ENCODE measurements around the gene ITIH1.

ITIH1 gene

DNA sequence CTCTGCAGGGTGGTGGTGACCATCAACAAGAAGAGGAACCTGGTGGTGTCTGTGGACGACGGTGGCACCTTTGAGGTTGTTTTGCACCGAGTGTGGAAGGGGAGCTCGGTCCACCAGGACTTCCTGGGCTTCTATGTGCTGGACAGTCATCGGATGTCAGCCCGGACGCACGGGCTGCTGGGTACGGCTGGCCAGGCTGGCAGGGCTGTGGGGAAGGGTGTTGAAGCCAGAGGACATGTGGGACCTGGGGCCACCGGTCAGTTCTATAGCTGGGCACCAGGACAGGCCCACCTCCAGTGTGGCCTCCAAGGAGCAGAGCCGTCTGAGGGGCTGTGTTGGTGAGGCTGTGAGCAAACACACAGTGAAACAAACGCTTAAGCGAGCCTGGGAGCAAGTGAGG, 13.3 kb downstream of the ITIH1 start:
- DNase-seq (ENCODE audit: low spot score): no peak

- no peak for DNase-seq (ENCODE audit: low spot score)
Observed at GRCh38 chr3:52791366-52791765, 14.0 kb downstream of the ITIH1 start.

DNA sequence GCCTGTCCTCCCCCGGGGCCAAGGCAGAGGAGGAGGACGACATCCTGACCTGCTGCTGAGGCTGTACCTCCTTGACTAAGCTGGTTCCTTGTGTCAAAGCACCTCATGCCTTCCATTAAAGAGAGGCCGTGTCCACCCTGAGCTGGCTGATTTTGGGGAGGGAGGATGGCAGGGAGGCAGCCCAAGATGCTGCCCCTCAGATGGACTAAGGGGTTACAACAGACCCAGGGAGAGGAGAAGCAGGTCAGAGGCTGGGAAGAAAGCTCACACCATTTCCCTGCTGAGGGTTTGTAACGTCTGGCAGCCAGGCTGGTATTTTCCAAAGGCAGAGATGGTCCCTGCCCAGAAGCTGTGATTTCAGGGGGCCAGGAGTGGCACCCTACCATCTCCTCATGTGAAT, 14.5 kb downstream of the ITIH1 start:
- DNase-seq (ENCODE audit: low spot score): no peak

GRCh38 chr3:52792413-52792812, 15.0 kb downstream of the ITIH1 start:
- no peak for DNase-seq (ENCODE audit: low spot score)

DNA sequence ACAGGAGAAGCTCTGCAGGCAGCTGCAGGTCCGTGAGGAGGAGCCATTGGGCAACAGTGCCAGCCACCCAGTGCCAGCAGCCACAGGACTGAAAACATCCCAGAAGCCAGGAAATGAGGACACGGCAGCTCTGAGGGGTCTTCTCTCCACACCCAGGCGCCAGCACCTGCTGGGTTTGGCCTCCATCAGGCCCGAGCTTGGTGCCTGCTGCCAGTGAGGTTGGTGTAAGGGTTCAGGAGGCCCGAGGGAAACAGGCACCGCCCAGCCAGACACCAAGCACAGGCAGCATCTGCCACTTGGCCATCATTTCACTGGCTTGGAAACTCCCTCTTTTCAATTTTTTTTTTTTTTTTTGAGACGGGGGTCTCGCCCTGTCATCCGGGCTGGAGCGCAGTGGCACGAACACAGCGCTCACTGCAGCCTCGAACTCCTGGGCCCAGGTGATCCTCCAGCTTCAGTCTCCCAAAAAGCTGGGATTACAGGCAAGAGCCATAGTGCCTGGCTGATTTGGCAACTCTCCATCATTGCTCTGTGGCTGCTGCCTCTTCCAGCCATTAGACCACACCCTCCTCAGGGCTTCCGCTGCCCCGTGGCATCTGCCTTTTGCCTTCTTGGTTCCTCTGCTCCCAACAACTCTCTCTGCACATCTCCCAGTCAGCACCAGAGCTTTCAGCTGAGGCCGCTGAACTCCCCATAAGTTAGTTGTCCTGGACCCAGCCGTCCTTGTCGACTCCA, 15.7 kb downstream of the ITIH1 start:
- DNase-seq (ENCODE audit: low spot score): no peak

DNA sequence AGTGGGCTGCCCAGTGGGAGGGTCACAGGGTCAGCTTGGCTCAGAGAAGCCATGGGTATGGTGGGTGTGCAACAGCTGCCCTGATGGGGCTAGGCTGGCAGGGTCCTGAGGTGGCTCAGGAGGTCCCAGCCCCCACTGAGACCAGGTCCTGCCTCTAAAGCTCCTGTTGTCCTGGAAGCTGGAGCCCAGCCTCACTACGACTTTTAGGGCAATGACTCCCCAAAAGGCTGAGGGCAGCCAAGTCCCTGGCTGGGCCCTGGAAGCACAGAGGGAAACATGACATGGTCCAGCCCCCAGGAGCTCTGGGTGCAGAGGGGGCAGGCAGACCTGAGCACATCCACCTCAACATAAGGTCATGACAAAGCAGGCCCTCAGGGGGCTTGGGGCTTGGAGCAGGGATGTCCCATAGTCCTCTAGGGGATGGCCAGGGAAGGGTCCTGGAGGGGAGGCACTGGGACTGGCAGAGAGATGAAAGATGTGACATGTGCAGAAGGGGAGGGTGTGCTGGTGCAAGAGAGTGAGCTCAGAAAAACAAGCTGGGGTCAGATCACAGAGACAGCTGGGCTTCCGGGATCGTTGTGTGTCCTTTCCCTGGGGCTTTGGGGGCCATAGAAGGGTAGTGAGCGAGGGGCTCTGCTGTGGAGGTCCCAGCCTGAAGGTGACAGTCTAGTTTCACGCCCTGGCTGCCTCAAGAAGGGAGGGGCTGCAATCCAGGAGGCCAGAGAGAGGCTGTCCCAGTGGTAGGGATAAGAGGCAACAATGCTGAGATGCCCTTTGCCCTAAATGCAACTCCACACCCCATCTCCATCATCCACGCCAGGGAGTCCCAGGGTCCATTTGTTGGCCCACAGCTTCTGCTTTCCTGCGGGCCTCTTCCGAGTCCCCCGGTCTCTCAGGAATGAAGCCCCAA, 16.6 kb downstream of the ITIH1 start:
- DNase-seq (ENCODE audit: low spot score): no peak

DNA sequence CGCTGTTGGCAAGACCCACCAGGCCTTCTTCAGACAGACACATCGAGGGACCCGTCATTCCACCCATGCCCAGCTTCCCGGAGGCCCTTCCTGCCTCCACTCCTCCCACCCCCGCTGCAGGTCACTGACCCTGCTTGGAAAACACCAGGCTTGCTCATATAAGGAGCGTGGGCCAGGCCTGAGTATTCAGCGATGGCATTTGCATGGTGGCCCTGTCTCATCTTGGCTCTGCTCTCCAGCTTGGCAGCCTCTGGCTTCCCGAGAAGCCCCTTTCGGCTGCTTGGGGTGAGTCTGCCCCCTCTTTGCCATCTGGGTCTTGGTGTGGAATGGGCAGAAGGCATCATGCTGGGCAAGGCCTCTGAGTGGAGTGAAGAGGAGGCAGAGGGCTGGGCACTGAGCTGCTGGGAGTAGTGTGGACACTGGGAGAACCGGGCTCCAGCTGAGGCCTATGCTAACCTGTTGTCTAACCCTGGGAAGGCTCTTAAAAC, 17.3 kb downstream of the ITIH1 start, which contains the start of gene ITIH3:
Gene ITIH3 (plus strand): TSS at position 185 of the 488 bp plus-strand sequence. CDS start 8 bp downstream, at position 193.
- no peak for DNase-seq (ENCODE audit: low spot score)

DNA sequence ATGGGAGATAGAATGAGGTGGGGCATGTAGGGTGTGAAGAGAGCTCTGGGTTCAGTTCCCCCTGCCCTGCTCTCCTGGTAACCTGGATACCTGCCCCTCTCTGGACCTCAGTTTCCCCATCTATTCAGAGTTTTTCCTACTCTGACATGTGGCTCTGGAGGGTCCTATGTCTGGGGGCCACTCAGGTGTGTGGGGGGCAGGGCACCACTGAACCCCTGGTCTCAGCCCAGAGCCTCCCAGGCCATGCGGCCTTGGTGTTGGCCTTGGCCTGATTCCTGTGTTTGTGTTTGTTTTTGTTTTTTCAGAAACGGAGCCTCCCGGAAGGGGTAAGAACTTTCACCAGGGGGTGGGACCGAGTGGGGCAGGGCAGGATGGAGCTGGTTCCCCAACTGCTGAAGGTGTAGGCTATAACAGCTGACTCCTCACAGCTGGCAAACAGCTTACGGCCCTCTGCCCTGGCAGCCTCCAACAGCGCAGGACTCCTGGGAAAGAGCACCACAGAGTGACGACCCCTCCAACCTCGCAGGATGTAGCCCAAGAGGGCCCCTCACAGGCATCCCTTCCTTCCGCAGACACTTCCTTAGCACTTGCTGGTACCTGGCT, 18.0 kb downstream of the ITIH1 start:
- no peak for DNase-seq (ENCODE audit: low spot score)

- no peak for DNase-seq (ENCODE audit: low spot score)
Observed at GRCh38 chr3:52796411-52796810, 19.0 kb downstream of the ITIH1 start.

- no peak for DNase-seq (ENCODE audit: low spot score)
Observed at GRCh38 chr3:52798376-52798977, 21.1 kb downstream of the ITIH1 start.

DNA sequence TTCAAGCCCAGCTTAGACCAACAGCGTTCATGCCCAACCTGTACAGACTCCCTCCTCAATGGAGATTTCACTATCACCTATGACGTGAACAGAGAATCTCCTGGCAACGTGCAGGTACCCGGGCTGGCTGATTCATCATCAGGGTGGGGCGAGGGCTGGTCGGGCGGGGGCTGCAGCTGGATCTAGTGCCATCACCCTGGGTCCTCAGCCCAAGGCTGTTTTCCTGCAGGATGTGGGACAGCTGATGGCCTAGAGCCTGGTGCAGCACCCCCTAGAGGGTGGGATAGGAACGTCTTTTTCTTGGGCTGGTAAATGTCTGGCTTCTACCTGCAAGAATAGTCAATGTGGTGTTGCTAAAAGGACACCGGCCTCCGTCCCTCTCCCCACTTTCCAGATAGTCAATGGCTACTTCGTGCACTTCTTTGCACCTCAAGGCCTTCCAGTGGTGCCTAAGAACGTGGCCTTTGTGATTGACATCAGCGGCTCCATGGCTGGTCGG, 21.6 kb downstream of the ITIH1 start:
- DNase-seq (ENCODE audit: low spot score): no peak

DNA sequence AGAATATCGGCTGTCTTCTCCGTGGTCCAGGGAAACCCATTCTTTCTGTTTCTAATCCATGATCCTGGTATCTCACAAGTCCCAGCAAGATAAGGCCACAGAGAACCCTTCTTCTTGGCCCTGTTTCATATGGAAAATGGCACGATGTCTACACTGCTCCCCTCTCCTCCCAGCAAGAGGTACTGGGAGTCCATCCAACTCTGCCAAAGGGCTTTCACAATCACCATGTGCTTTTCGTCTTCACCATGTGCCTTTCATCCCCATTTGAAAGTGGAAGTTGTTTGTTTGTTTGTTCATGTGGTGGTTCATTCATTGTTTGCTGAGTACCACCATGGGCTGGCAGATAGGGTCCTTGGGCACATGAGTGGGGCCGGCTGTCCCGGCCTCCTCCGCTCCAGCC, 22.7 kb downstream of the ITIH1 start:
- DNase-seq (ENCODE audit: low spot score): no peak

DNA sequence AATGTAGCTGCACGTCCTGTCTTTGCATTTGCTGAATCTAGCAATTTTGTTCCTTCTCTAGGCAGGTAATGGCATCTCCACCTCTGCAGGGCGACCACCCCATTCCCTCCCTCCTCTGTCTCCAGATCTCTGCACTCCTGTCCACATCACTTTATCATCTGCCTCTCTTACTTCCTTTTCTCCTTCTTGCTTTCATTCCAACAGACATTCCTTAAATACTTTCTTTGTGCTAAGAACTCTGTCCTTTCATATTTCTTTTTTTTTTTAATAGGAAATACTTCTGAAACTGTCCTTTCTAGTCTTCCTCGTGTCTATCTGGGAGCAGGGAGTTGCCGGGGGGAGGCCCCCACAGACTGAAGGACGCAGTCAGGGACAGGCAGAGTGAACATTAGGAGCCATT, 24.4 kb downstream of the ITIH1 start:
- DNase-seq (ENCODE audit: low spot score): no peak

DNA sequence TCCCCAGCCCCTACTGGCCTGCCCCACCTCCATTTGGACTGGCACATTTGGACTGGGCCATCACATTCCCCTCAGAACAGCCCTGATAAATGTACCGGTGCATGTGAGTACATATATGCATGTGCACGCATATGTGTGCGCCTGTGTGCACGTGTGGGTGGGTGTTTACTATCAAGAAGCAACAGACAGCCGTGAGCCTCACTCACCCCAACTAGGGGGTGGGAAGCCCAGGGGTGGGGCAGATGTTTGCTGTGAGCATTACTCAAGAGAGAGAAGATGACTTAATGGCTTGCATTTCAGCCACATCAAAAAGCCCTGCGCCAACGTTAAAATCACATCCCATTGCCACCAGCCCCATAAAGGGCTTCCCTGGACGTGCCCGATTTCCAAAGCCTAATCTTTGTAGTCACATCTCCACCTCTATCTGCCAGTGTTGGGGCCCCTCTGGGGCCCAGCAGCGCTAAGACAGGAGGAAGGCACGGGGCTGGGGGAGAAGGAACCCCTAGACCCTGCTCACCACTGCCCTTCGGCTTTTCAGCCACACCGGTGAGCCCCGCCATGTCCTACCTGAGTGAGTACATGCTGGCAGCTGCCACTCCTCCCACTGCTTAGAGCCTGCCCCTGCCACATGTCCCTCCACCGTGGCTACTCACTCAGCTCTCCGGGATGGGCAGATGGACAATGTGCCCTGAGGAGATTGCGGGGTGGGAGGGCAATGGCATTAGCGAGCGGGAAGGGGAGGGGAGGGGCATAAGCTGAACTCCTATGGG, 28.1 kb downstream of the ITIH1 start:
- DNase-seq (ENCODE audit: low spot score): no peak

DNA sequence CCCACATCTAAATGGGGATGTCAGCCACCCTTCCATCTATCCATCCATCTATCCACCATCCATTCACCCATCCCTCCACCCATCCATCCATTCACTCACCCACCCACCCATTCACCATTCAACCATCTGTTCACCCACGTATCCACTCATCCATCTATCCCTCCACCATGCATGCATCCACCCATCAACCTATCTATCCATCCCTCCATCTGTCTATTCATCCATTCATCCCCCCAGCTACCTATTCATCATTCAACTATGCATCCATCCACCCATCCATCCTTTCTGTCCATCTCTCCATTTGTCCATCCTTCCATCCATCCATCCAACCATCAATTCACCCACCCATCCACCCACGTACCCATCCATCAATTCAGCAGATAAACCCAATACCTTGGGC, 31.8 kb downstream of the ITIH1 start:
- DNase-seq (ENCODE audit: low spot score): no peak

DNA sequence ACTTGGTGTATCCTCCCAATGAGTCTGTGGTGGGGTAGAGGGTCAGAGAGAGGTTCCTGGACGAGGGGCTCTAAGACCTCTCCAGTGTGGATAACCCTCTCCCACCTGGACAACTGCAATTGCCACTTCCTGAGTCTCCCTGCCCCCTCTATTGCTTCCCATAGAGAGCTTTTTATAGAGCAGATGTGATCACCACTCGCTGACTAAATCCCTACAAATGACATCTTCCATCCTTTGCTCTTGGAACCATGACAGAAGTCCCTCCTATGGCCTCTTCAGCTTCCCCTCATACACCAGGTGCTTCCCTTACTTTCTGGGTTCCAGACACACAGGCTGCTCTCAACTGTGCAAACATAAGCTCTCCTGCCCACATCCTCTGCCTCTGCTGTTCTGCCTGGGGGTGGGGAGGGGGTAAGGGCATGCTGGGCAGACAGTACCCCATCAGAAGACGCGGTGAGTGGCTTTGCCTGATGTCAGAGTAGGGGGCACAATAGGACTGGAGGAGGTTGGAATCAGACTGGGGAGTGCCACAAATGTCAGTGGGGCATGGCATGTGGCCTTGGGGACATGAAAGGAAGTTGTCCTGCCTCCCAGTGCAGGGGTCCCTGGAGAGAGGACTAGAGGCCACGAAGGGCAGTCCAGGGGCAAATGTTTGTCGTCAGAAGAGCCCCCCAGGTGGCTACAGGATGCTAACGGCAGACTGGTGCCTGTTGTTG, 32.4 kb downstream of the ITIH1 start:
- DNase-seq (ENCODE audit: low spot score): no peak

DNA sequence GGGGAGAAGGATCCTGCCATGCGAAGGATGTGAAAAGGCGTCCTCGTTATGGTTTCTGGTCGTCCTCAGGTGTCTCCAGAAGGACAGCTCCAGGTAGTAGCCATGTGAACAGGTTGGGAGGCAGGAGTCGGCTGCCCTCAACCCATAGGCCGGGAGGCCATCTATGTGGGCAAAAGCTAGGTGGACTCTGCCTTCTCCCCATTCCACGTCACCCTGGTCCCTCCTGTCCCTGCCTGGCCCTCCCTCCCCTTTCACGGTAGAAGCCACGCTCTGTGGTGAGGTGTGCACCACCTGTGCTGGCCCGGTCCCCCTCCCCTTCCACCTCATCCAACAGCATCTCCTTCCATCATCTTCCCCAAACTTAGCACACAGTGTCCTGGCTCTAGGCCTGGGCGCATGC, 33.5 kb downstream of the ITIH1 start:
- DNase-seq (ENCODE audit: low spot score): no peak

DNA sequence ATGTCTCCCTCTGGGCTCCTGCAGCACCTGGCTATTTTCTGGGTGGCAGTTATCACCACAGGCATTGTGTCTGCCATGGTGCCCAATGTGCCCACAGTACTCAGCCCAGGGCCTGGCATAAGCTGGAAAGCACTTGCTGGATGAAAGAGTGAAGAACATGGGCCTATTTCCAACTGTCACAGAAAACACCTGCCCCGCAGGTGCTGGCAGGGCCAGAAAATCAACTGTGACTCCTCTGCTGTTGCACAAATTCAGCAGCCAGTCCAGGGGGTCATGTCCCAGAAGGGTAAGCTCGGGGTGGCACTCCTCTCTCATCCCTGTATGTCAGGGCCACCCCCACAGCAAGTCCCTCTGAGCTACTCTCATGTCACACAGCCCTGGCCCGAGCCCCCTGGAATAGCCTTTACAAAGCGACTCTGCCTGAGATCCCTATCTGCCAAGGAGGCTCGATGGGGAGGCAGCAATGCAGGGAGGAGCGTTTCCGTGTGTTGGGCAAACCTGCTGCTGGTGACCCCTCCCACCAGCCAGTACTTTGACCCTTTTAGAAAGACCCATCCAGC, 34.1 kb downstream of the ITIH1 start:
- DNase-seq (ENCODE audit: low spot score): no peak

GRCh38 chr3:52813810-52814209, 36.4 kb downstream of the ITIH1 start:
- no peak for DNase-seq (ENCODE audit: low spot score)

GRCh38 chr3:52816199-52816598, 38.8 kb downstream of the ITIH1 start:
- DNase-seq (ENCODE audit: low spot score): no peak

Data from putamen (tissue), 1 donor.